ENCODE data around the gene ELOVL6.
A peak's percentile ranks its signal among the peaks of the same experiment; 100 is the strongest.

- TF ChIP-seq CTBP1 (IDR thresholded peaks at IDR 0.05; ENCODE audit: borderline replicate concordance) (peak; percentile 89; the same call in 1 of the 2 replicates), CCAR2 (IDR thresholded peaks at IDR 0.05; ENCODE audit: low read depth, low read length) (no peak)
Observed at GRCh38 chr4:110198435-110199416, at the start of gene ELOVL6.
